GM18507 (cell line): ENCODE results near the gene ATP6V1B1.
"Not testable (repeated sequence)": the region's sequence is repeated elsewhere in the genome, so short reads cannot be mapped to it uniquely, and the experiment has no call there.

ENCODE experiments used
- DNase-seq: peaks from one replicate; pipeline ENCODE4 v3.0.0; 2011; ENCODE audit warnings: low read depth; ENCODE audit not compliant: insufficient read length; ENCODE audit errors: extremely low spot score
- FAIRE-seq: peaks from 2 replicates; lab custom pipeline; 2011; peaks lifted over from hg19 to GRCh38; lab: Jason Lieb, UNC

The ATP6V1B1 gene

DNA sequence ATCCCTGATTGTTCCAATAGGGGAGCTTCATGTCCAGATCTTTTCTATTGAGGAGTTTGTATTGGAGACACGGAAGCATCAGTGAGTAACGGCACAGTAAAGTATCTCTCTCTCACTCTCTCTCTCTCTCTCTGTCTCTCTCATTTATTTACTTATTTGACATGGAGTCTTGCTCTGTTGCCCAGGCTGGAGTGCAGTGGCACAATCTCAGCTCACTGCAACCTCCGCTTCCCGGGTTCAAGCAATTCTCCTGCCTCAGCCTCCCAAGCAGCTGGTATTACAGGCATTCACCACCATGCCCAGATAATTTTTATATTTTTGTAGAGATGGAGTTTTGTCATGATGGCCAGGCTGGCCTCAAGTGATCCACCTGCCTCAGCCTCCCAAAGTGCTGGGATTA is 63.2 kb downstream of the ATP6V1B1 start:
- not testable (repeated sequence) for FAIRE-seq, DNase-seq

DNA sequence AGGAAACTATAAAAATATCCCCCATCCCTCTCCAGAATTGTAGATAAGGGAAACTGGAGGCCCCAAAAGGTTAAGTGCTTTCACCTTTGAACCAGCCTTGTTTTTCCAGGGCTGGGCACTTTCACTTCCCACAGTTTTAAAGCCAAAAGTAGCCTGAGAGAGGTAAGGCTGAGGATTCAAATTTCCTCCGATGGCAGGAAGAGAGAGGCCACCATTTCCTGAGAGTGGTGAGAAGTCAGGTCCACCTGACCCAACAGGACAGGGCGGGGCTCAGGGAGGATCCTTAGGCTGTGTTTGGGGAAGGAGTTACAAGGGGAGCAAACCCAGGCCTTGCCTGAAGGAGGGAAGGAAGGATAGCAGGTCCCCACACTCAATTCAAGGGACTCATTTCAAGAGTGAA is 63.7 kb downstream of the ATP6V1B1 start:
- no peak for DNase-seq
- FAIRE-seq = no peak

DNA sequence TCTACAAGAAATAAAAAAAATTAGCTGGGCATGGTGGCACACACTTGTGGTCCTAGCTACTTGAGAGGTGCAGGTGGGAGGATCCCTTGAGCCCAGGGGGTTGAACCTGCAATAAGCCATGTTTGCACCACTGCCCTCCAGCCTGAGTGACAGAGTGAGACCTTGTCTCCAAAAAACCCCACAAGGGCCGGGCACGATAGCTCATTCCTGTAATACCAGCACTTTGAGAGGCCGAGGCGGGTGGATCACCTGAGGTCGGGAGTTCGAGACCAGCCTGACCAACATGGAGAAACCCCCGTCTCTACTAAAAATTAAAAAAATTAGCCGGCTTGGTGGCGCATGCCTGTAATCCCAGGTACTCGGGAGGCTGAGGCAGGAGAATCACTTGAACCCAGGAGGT is 64.2 kb downstream of the ATP6V1B1 start:
- FAIRE-seq, DNase-seq: not testable (repeated sequence)

DNA sequence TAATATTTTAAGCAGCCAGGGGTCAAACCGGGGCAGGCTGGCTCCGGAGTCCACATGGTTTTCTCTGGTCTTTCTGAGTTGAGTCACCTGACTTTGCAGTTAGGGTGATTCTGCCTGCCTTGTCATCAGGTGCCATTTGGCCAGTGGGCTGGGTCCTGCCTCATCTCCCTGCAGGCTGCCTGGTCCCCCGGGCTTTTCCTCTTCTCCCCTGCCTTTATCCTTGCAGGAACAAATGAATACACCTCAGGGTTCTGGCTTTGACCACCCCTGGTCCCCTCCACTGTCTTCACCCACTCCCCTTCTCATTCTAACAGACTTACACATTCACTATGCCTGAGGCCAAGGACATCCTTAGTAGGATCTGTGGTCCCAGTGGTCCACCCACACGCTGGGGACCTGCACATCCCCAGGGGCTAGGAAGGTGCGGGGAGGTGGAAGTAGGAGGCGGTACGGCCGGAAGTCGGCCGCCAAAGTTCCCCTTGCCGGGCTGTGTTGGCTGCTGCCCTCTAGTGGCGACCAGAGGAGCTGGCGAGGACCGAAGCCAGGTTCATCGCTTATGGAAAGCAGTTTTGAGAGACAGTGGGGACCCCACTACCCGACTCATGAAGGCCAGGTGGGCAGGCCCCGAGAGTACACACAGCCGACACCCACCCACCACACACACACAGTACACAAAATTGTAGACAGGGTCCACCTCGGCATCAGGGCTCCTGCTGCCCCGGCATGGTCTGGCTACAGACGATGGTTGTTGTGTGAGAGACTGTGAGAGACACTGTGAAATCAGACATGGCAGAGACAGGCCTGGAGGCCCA is 65.3 kb downstream of the ATP6V1B1 start:
- peak; percentile 88 for FAIRE-seq
- DNase-seq = peak; percentile 66

DNA sequence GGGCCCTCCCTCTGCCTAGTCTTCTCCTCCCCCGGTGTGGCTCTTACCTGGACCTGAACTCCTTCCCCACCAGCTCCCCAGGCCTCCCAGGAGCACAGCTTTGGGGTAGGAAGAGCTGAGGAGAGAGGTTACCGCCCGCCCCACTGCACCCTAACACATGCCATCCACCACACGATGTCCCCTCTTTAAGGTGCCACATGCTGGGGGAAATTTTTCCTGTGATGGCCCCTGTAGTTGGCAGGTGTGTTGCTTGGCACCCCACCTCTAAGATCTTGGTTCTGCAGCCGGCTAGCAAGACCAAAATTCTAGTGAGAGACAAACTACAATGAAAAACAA is 65.9 kb downstream of the ATP6V1B1 start:
- FAIRE-seq (no peak), DNase-seq (no peak)

DNA sequence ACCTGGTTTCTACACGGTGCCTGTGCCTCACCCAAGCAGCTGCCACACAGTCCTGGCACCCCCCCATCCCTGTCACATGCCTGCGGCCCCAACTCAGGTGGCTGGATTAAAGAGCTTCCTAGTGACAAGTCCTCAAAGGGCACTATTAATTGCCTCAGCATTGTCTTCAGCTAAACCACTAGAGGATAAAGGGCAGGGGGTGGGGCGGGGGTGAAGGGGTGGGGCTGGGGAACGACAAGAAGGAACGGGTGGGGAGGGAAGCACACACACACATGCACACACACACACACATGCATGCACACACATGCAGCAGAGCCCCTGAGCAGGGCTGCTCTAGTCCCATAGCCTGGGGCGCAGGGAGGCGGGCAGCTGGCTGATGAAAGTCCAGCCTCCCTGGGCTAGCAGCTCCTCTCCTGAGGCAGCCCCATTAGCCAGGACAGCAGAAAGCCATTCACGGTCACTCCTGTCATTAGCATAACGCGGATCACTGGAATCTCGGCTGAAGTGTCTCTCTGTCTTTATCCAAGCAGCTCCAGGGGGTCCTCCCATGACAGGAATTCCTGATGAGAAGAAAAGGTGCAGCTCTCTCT is 66.4 kb downstream of the ATP6V1B1 start:
- FAIRE-seq (no peak), DNase-seq (no peak)

DNA sequence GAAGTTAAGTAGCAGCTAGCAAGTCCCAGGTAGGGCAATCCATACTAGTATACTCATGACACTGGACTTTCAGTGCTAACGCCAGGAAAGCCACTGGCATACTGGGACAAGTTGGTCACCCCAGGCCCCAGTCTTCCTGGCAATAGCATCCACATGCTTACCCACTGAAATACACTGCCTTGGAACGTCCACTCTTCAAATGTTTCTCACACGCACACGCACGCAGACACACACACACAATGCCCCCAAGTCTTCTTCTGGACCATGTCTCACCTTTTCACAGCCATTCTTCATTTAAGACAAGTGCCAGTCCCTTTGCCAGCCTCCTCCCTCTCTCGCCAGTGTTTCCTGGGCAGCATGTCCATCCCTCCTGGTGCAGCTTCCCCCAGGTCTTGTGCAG is 67.7 kb downstream of the ATP6V1B1 start:
- DNase-seq = no peak
- FAIRE-seq = no peak

DNA sequence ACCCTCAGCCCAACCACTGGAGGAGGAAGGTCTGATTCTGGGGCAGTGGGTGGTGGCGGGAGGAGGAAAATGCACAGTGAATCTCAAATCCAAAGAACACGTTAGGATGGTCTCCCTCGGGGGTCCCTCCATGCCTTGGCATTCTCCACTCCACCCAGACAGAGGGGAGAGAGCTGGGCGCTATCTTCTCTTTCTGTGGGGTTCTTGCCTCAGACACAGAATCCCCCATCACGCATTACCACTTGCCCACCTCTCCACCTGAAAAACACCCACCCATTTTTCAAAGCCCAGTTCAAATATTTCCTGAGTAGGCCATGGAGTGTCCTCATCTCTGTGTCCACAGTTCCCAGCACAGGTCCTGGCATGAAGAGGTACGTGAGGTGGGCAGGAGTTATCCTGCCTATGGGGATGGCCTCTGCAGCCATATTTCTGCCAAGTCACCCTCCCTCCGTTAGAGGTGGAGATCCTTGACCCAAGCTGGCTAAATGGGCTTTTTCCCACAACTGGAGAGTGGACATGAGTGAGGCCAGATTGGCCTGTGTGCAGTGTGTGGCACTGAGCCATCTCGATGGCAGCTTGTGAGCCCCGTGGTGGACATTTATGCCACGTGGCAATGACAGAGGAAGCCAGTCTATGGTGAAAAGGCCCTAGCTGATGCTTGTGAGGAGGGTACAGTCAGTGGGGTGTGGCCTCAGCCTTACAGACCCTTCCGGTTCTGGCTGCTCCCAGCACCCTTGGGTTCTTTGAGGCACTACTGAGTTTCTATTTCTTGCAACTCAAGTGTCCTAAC is 68.5 kb downstream of the ATP6V1B1 start:
- no peak for FAIRE-seq

DNA sequence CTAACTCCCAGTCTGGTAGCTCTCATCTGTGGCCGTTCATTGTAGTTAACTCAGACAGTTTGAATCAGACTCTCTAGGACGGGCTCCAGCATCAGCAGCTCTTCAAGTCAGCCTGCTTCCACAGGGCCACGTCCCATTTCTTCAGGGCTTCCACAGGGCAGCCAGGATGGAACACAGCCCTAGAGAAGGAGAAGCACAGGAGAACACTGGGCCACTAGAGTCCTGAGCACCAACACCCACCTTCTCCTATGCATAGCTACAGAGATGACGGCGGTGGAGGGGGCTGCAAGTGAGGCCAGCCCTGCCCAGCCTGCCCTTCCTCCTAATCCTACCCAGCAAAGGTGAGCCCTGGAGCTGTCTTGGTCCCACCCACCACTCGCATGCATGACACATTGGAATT is 69.2 kb downstream of the ATP6V1B1 start:
- no peak for DNase-seq
- FAIRE-seq = no peak

More for the DNA sequence above, 68.5 kb downstream of the ATP6V1B1 start:
- no peak for DNase-seq

DNA sequence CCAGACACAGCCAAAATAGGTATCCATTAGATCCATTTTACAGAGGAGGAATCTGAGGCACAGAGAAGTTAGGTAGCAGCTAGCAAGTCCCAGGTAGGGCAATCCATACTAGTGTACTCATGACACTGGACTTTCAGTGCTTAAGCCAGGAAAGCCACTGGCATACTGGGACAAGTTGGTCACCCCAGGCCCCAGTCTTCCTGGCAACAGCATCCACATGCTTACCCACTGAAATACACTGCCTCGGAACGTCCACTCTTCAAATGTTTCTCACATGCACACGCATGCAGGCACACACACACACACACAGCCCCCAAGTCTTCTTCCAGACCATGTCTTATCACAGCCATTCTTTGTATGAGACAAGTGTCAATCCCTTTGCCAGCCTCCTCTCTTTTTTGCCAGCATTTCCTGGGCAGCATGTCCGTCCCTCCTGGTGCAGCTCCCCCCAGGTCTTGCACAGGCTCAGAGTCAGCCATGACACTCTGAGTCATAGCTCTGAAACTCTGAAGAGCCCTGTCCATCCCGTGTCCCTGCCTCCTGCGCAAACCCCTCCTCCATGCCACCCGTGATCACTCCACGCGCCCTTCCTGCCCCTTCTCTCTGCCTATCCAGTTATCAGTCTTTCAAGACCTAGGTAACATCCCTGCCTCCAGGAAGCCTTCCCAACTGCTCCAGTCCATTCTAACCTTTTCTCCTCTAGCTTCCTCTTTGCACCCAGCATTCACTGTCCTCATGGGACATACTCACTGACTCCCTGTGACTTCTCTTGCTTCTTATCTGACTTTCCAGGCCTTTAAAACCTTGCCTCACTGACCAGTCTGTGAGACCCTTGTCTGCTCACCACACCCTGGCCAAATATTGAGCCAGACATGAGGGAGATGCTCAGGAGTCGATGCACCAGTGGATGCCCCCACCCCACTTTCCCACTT is 69.8 kb downstream of the ATP6V1B1 start:
- DNase-seq (no peak), FAIRE-seq (no peak)

DNA sequence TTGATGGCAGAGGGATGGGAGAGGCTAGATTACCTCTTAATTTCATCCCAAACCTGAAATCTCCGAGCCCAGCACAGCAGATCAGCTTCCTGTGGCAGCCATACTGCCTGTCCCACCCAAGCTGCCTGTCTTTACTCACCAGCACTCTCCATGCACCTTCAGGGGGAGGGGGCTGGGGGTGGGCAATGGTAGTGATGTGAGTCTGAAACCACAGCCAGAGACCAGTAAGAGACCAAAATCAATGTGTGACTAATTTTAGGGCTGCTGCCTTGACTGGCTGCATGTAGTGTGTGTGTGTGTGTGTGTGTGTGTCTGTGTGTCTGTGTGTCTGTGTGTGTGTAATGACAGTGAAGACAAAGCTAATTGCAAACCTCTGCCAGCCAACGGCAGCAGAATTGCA is 70.6 kb downstream of the ATP6V1B1 start:
- no peak for FAIRE-seq
- DNase-seq = no peak

DNA sequence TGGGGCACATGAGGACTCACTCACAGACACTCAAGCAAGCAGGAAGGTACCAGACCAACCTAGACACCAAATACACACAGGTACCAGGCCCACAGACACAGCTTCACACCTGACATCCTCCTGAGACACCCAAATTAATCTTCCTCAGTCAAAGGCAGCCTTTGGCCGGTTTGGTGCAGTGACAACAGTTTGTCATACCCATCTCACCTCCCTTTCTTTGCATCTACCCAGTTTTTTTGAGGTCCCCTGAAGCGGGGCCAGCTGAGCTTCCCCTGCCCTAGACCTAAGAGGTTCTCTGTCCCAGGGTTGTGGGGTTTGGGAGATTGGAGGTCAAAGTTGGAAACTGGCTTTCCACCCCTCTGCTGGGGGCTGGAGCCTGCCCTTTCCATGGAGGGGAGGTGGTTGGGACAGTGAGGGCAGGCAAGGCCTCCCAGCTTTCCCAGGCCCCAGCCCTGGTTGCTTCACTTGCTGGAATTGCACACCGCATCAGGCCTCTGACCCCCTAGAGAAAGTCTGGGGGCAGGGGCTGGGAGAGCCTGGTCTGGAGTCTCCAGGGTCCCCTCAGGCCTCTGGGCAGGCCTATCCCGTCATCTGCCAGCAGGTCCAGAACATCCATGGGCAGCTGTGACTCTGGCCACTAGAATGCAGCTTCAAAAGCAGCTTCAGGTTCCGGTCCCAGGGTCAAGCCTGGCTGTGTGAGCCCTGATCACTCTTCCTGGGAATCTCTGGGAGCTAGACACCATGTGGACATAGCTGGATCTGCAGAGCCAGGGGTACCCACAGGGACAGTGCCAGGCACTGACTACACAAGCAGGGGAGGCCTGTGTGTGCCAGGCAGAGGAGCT is 71.5 kb downstream of the ATP6V1B1 start:
- DNase-seq (no peak), FAIRE-seq (no peak)

DNA sequence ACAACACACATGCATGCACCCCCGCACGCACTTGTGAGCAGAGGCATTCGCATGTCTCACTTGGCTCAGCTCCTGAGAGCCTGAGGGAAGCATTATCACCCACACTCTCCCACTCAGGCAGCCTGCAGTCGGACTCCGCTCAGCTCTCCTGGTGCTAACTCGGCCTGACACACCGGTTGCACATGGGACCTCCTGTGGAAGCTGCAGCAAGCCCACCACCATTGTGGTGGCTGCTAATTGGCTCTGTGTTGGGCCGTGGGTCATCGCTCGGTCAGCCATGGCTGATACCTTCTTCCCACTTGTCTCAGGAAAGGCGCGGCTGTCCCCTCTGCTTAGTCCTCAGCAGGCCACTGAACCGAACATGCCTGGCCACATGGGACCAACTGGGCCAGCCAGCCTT is 72.6 kb downstream of the ATP6V1B1 start:
- FAIRE-seq (no peak), DNase-seq (no peak)

DNA sequence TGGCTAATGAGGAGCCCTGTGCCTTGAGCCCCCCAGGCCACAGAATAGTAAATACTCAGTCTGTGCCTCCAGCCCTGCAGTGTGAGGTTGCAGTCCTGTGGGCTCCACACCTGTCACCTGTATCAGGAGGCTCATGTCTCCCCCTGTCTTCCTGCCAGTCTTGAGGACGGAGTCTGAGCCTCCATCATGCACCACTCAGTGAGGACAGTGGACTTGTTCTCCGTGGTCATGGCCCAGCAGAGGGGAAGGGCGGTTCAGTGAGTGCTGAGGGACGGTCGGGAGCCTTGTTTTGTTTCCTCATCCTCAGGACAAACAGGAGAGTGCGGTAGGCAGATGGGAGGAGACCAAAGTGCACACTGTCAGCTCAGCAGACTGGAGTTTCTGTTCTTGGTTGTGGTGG is 76.1 kb downstream of the ATP6V1B1 start:
- not testable (repeated sequence) for FAIRE-seq, DNase-seq
